SK-N-SH (cell line): ENCODE data around the gene JAKMIP1. TPM values are rescaled to one million over a fixed set of nuclear protein-coding genes. Genes with fewer than 3 reads are reported as not detected.

Experiments
- CTCF ChIA-PET: fragments of 300-600, 350-600 bp; formaldehyde crosslinking; extraction: SDS; loops from one replicate; lab custom pipeline; 2021; lab: Yijun Ruan, JAX
- POLR2A ChIA-PET: fragments of 350-600 bp; sonication (Branson Sonifier 250); formaldehyde crosslinking; extraction: SDS; loops from one replicate; lab custom pipeline; 2020; ENCODE audit warnings: antibody characterized with exemption, inconsistent platforms; lab: Yijun Ruan, JAX
- DNase-seq: peaks from one replicate; pipeline ENCODE4 v3.0.0; 2012
- H2AFZ ChIP-seq: fragments of 200-600 bp; sonication (generic); 2 replicates; pipeline ENCODE4 v1.8.1; 2016; ENCODE audit warnings: antibody characterized with exemption, mild to moderate bottlenecking, low read depth
- H3F3A ChIP-seq: fragments of 200-600 bp; sonication (generic); replicated peaks from 2 replicates; pipeline ENCODE3; 2016; ENCODE audit warnings: antibody characterized with exemption, mild to moderate bottlenecking; ENCODE audit not compliant: insufficient read depth
- H3K27ac ChIP-seq, 2 experiments: fragments of 200-500 bp in 1 of 2; fragments of 200-600 bp in 1 of 2; sonication (Bioruptor generic) in 1 of 2; sonication (generic), shearing (Covaris generic) in 1 of 2; 2 replicates each; pipeline versions ENCODE4 v1.5.1 to v1.6.1; 2014 to 2016; ENCODE audit warnings: low read depth in 2 of 2, inconsistent platforms in 1 of 2, low read length in 1 of 2, mild to moderate bottlenecking in 1 of 2, mixed read lengths in 1 of 2
- H3K27me3 ChIP-seq: fragments of 200-600 bp; sonication (generic), shearing (Covaris generic); 2 replicates; pipeline ENCODE4 v1.6.1; 2016; ENCODE audit warnings: mixed run types; ENCODE audit not compliant: insufficient read depth
- H3K36me3 ChIP-seq, 2 experiments: fragments of 200-500 bp in 1 of 2; fragments of 200-600 bp in 1 of 2; sonication (Bioruptor generic) in 1 of 2; sonication (generic) in 1 of 2; replicated peaks in 1 of 2; 2 replicates each; pipeline versions ENCODE3 to v1.5.1; 2014 to 2016; ENCODE audit warnings: low read length in 1 of 2, mild to moderate bottlenecking in 1 of 2; ENCODE audit not compliant: insufficient read depth in 2 of 2, control insufficient read depth in 1 of 2
- H3K4me1 ChIP-seq, 2 experiments: fragments of 200-500 bp in 1 of 2; fragments of 200-600 bp in 1 of 2; sonication (Bioruptor generic) in 1 of 2; sonication (generic), shearing (Covaris generic) in 1 of 2; 2 replicates each; pipeline versions ENCODE4 v1.5.1 to v1.6.1; 2014 to 2016; ENCODE audit warnings: low read depth in 1 of 2, low read length in 1 of 2, mixed run types in 1 of 2; ENCODE audit not compliant: insufficient read depth in 2 of 2, control insufficient read depth in 1 of 2
- H3K4me2 ChIP-seq: fragments of 200-600 bp; sonication (generic), shearing (Covaris generic); 2 replicates; pipeline ENCODE4 v1.6.1; 2017; ENCODE audit warnings: mixed run types
- H3K4me3 ChIP-seq, 2 experiments: fragments of 200-500 bp in 1 of 2; fragments of 200-600 bp in 1 of 2; sonication (Bioruptor generic) in 1 of 2; sonication (generic), shearing (Covaris generic) in 1 of 2; 2 replicates each; pipeline versions ENCODE4 v1.5.1 to v1.8.1; 2014 to 2016; ENCODE audit warnings: low read depth in 2 of 2, inconsistent platforms in 1 of 2, low read length in 1 of 2, mild to moderate bottlenecking in 1 of 2, mixed read lengths in 1 of 2, moderate library complexity in 1 of 2
- H3K79me2 ChIP-seq: fragments of 200-600 bp; sonication (generic); 2 replicates; pipeline ENCODE4 v1.8.1; 2017; ENCODE audit warnings: mild to moderate bottlenecking; ENCODE audit not compliant: insufficient read depth
- H3K9ac ChIP-seq: fragments of 200-600 bp; sonication (generic); 2 replicates; pipeline ENCODE4 v1.6.1; 2017; ENCODE audit warnings: mixed run types
- H3K9me2 ChIP-seq: fragments of 200-600 bp; sonication (generic); 2 replicates; pipeline ENCODE4 v1.6.1; 2017; ENCODE audit warnings: mixed run types
- H3K9me3 ChIP-seq: fragments of 200-600 bp; sonication (generic); 2 replicates; pipeline ENCODE4 v1.6.1; 2017; ENCODE audit warnings: mixed run types, mild to moderate bottlenecking, moderate library complexity
- H4K20me1 ChIP-seq: fragments of 200-600 bp; sonication (generic); 2 replicates; pipeline ENCODE4 v1.6.1; 2017; ENCODE audit warnings: mild to moderate bottlenecking, mixed run types; ENCODE audit not compliant: insufficient read depth
- CTCF ChIP-seq: fragments of 200-600 bp; sonication (generic); IDR thresholded peaks from 2 replicates; pipeline ENCODE4 v1.6.1; 2017; ENCODE audit warnings: antibody characterized with exemption, mild to moderate bottlenecking, moderate library complexity
- EP300 ChIP-seq, 2 experiments: IDR thresholded peaks; 2 replicates each; pipeline versions ENCODE4 v1.4.0 to v1.6.1; 2012; ENCODE audit warnings: borderline replicate concordance in 1 of 2, low read depth in 1 of 2, low read length in 1 of 2
- EZH2phosphoT487 ChIP-seq: fragments of 200-600 bp; sonication (generic); IDR thresholded peaks from 2 replicates; pipeline ENCODE4 v1.6.1; 2017; ENCODE audit warnings: low read depth, mixed run types, mild to moderate bottlenecking, antibody characterized with exemption, moderate library complexity, borderline replicate concordance
- FOSL2 ChIP-seq: IDR thresholded peaks from 2 replicates; pipeline ENCODE4 v1.4.0; 2012; ENCODE audit warnings: low read depth, mild to moderate bottlenecking, moderate library complexity, borderline replicate concordance
- FOXJ3 ChIP-seq: sonication (generic); formaldehyde crosslinking; IDR thresholded peaks from 2 replicates; pipeline ENCODE4 v1.5.1; 2020; ENCODE audit warnings: mild to moderate bottlenecking, missing genetic modification reagents
- GABPA ChIP-seq: IDR thresholded peaks from 2 replicates; pipeline ENCODE4 v1.4.0; 2012; ENCODE audit warnings: low read depth, mild to moderate bottlenecking
- IRF3 ChIP-seq: fragments of 150-350 bp; IDR thresholded peaks from 2 replicates; pipeline ENCODE4 v1.6.1; 2016; ENCODE audit warnings: mild to moderate bottlenecking, low read depth, low read length
- JUND ChIP-seq: IDR thresholded peaks from 2 replicates; pipeline ENCODE4 v1.4.0; 2012
- MAX ChIP-seq: IDR thresholded peaks from 2 replicates; pipeline ENCODE4 v1.4.0; 2012; ENCODE audit warnings: low read depth
- MEF2A ChIP-seq: IDR thresholded peaks from 2 replicates; pipeline ENCODE4 v1.4.0; 2012; ENCODE audit warnings: low read depth, borderline replicate concordance
- NFIC ChIP-seq: IDR thresholded peaks from 2 replicates; pipeline ENCODE4 v1.4.0; 2012; ENCODE audit warnings: borderline replicate concordance
- RAD21 ChIP-seq: IDR thresholded peaks from 2 replicates; pipeline ENCODE4 v1.6.1; 2012; ENCODE audit warnings: mild to moderate bottlenecking, low read length
- RCOR1 ChIP-seq: fragments of 150-350 bp; IDR thresholded peaks from 2 replicates; pipeline ENCODE4 v1.6.1; 2017; ENCODE audit warnings: antibody characterized with exemption, low read length
- REST ChIP-seq: IDR thresholded peaks from 2 replicates; pipeline ENCODE4 v1.6.1; 2012; ENCODE audit warnings: mild to moderate bottlenecking, low read depth, low read length, moderate library complexity
- RFX5 ChIP-seq: IDR thresholded peaks from 2 replicates; pipeline ENCODE4 v1.6.1; 2012; ENCODE audit warnings: mild to moderate bottlenecking, improper control_type of control experiment, low read length
- RXRA ChIP-seq: IDR thresholded peaks from 2 replicates; pipeline ENCODE4 v1.4.0; 2012; ENCODE audit warnings: low read depth, mild to moderate bottlenecking, borderline replicate concordance
- SIN3A ChIP-seq: IDR thresholded peaks from 2 replicates; pipeline ENCODE4 v1.6.1; 2012; ENCODE audit warnings: low read depth, mild to moderate bottlenecking, low read length, moderate library complexity, borderline replicate concordance
- SMC3 ChIP-seq: IDR thresholded peaks from 2 replicates; pipeline ENCODE4 v1.6.1; 2012; ENCODE audit warnings: low read depth, low read length, improper control_type of control experiment
- TAF1 ChIP-seq: IDR thresholded peaks from 2 replicates; pipeline ENCODE4 v1.6.1; 2012; ENCODE audit warnings: low read depth, mild to moderate bottlenecking, low read length, moderate library complexity, borderline replicate concordance
- TCF12 ChIP-seq: IDR thresholded peaks from 2 replicates; pipeline ENCODE4 v1.4.0; 2012
- TEAD4 ChIP-seq: IDR thresholded peaks from 2 replicates; pipeline ENCODE4 v1.4.0; 2012; ENCODE audit warnings: mild to moderate bottlenecking, borderline replicate concordance; ENCODE audit not compliant: insufficient read depth
- USF1 ChIP-seq: IDR thresholded peaks from 2 replicates; pipeline ENCODE4 v1.4.0; 2012; ENCODE audit warnings: low read depth, borderline replicate concordance
- YY1 ChIP-seq: IDR thresholded peaks from 2 replicates; pipeline ENCODE4 v1.4.0; 2012; ENCODE audit warnings: low read depth, mild to moderate bottlenecking
- ZBTB33 ChIP-seq: IDR thresholded peaks from 2 replicates; pipeline ENCODE4 v1.4.0; 2012; ENCODE audit warnings: low read depth, borderline replicate concordance
- WGBS: methylation state at CpG from one replicate; pipeline ENCODE4 v1.1.6; 2017; ENCODE audit warnings: low lambda C conversion rate; 5-methylcytosine and 5-hydroxymethylcytosine counted together
- polyA plus RNA-seq, 3 experiments: library from polyadenylated mRNA; depleted of rRNA; stranded (reverse); fragments of >200 nt; gene quantifications; 2 replicates each; pipeline ENCODE4 v1.2.3, GENCODE V29; 2012

JAKMIP1 gene
- polyA plus RNA-seq, 1 of the 3 experiments (the other 2 are of a cell fraction), result 0.54 TPM

GRCh38 chr4:6162885-6163284, 37.5 kb downstream of the JAKMIP1 start:
- H3K9ac ChIP-seq, result no peak overlapping the region
- no peak overlapping the region for H3K4me2 ChIP-seq
- DNase-seq, result peak; percentile 86
- no peak overlapping the region for H3K4me3 ChIP-seq
- no peak overlapping the region for H2AFZ ChIP-seq
- no peaks in the 10 kb centered on the region for H3K79me2 ChIP-seq
- ChIA-PET POLR2A (interaction anchor here (0.8 to 1.6 kb wide), 4 partner anchors 9 to 36 kb away, joined by 3 to 6 read pairs (median 4); no protein-coding TSS in a partner anchor), CTCF (interaction anchor here (1.0 to 2.4 kb wide), 7 partner anchors 9 to 143 kb away, joined by 3 to 9 read pairs (median 3); no protein-coding TSS in a partner anchor)
- 12% methylated on average over 6 of the region's 6 CpGs for WGBS
- no peaks in the 10 kb centered on the region for H3K9me3 ChIP-seq
- H3K27me3 ChIP-seq, result no peaks in the 10 kb centered on the region
- no peaks in the 10 kb centered on the region for H3K9me2 ChIP-seq
- H3K27ac ChIP-seq, result peak overlapping the region in 1 of 2 experiments; percentile 98; a peak in 2 of 4 replicates
- H3K36me3 ChIP-seq, result no peaks in the 10 kb centered on the region
- H4K20me1 ChIP-seq, result no peaks in the 10 kb centered on the region
- H3K4me1 ChIP-seq, result peaks cover 0 to 40% of the 10 kb centered on the region in 2 experiments; a peak in 2 of 4 replicates
- H3F3A ChIP-seq, result no peaks in the 10 kb centered on the region
- TF ChIP-seq MEF2A, result no peak
- no peak for TF ChIP-seq IRF3
- TF ChIP-seq MAX, result no peak
- no peak for TF ChIP-seq TEAD4
- no peak for TF ChIP-seq TAF1
- no peak for TF ChIP-seq JUND
- no peak for TF ChIP-seq REST
- TF ChIP-seq FOSL2, result no peak
- peak in 1 of 2 experiments; percentile 98; a peak in 2 of 4 replicates for TF ChIP-seq EP300 (IDR thresholded peaks at IDR 0.05; ENCODE audit: borderline replicate concordance in 1 of 2, low read depth in 1 of 2, low read length in 1 of 2)
- peak; percentile 100 for TF ChIP-seq FOXJ3 (CRISPR knock-in tag)
- no peak for TF ChIP-seq USF1
- no peak for TF ChIP-seq YY1
- TF ChIP-seq SMC3, result peak; percentile 8; the same call in 1 of the 2 replicates
- no peak for TF ChIP-seq RFX5
- no peak for TF ChIP-seq SIN3A
- TF ChIP-seq NFIC, result no peak
- peak; percentile 79 for TF ChIP-seq TCF12
- no peak for TF ChIP-seq GABPA
- no peak for TF ChIP-seq RXRA
- TF ChIP-seq CTCF, result no peak
- TF ChIP-seq RAD21, result peak; percentile 47
- no peak for TF ChIP-seq EZH2phosphoT487
- no peak for TF ChIP-seq ZBTB33
- peak; percentile 94 for TF ChIP-seq RCOR1
